Esophagus muscularis mucosa (tissue), 4 donors: ENCODE measurements around the gene PRX.

Source experiments
- EP300 ChIP-seq: sonication (generic); formaldehyde crosslinking; IDR thresholded peaks from one replicate; pipeline ENCODE4 v1.6.1; 2017; ENCODE audit warnings: antibody characterized with exemption
- POLR2A ChIP-seq: fragments of 450-650 bp; IDR thresholded peaks from one replicate; pipeline ENCODE4 v1.6.1; 2017; ENCODE audit warnings: antibody characterized with exemption, moderate library complexity, mild to moderate bottlenecking, low read depth
- TF ChIP-seq, protein P1 (sequence below), 3 experiments: fragments of 200-600 bp in 2 of 3; fragments of 450-650 bp in 1 of 3; sonication (generic) in 2 of 3; IDR thresholded peaks; one replicate each; pipeline ENCODE4 v1.5.1; 2017 to 2019; ENCODE audit warnings: antibody characterized with exemption in 3 of 3, mild to moderate bottlenecking in 2 of 3, moderate library complexity in 1 of 3

- TF ChIP-seq, protein P1, sequence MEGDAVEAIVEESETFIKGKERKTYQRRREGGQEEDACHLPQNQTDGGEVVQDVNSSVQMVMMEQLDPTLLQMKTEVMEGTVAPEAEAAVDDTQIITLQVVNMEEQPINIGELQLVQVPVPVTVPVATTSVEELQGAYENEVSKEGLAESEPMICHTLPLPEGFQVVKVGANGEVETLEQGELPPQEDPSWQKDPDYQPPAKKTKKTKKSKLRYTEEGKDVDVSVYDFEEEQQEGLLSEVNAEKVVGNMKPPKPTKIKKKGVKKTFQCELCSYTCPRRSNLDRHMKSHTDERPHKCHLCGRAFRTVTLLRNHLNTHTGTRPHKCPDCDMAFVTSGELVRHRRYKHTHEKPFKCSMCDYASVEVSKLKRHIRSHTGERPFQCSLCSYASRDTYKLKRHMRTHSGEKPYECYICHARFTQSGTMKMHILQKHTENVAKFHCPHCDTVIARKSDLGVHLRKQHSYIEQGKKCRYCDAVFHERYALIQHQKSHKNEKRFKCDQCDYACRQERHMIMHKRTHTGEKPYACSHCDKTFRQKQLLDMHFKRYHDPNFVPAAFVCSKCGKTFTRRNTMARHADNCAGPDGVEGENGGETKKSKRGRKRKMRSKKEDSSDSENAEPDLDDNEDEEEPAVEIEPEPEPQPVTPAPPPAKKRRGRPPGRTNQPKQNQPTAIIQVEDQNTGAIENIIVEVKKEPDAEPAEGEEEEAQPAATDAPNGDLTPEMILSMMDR (IDR thresholded peaks at IDR 0.05): no peak
- TF ChIP-seq POLR2A (no peak), EP300 (no peak)
These were observed 41.4 kb downstream of the PRX start for GRCh38 chr19:40371802-40372122.
